BE2C (cell line): ENCODE results near the gene TK2.

Experiments
- DNase-seq: peaks from one replicate; pipeline ENCODE4 v3.0.0-alpha.2; 2020
- H3K27me3 ChIP-seq: fragments of 250-450 bp; sonication (Bioruptor Pico); 2 replicates; pipeline ENCODE4 v1.5.1; 2020; ENCODE audit warnings: mild to moderate bottlenecking
- H3K36me3 ChIP-seq: fragments of 250-450 bp; sonication (Bioruptor Pico); 2 replicates; pipeline ENCODE4 v1.5.1; 2020; ENCODE audit warnings: mild to moderate bottlenecking
- H3K4me1 ChIP-seq: fragments of 250-450 bp; sonication (Bioruptor Pico); 2 replicates; pipeline ENCODE4 v1.5.1; 2020
- H3K4me3 ChIP-seq: 2 replicates; pipeline ENCODE4 v1.5.1; 2011; ENCODE audit warnings: low read depth, low read length
- H3K9me3 ChIP-seq: fragments of 250-450 bp; sonication (Bioruptor Pico); 2 replicates; pipeline ENCODE4 v1.5.1; 2020
- TF ChIP-seq, protein P1 (sequence below): IDR thresholded peaks from 2 replicates; pipeline ENCODE4 v1.5.1; 2012; ENCODE audit warnings: mild to moderate bottlenecking, low read depth, low read length

Gene TK2

GRCh38 chr16:66592241-66592640, 42.3 kb upstream of the TK2 start:
- no peaks in the 10 kb centered on the region for H3K36me3 ChIP-seq
- TF ChIP-seq, protein P1, sequence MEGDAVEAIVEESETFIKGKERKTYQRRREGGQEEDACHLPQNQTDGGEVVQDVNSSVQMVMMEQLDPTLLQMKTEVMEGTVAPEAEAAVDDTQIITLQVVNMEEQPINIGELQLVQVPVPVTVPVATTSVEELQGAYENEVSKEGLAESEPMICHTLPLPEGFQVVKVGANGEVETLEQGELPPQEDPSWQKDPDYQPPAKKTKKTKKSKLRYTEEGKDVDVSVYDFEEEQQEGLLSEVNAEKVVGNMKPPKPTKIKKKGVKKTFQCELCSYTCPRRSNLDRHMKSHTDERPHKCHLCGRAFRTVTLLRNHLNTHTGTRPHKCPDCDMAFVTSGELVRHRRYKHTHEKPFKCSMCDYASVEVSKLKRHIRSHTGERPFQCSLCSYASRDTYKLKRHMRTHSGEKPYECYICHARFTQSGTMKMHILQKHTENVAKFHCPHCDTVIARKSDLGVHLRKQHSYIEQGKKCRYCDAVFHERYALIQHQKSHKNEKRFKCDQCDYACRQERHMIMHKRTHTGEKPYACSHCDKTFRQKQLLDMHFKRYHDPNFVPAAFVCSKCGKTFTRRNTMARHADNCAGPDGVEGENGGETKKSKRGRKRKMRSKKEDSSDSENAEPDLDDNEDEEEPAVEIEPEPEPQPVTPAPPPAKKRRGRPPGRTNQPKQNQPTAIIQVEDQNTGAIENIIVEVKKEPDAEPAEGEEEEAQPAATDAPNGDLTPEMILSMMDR = no peak
- no peak overlapping the region for H3K4me3 ChIP-seq
- DNase-seq = no peak
- H3K4me1 ChIP-seq = no peaks in the 10 kb centered on the region
- no peaks in the 10 kb centered on the region for H3K27me3 ChIP-seq
- H3K9me3 ChIP-seq = no peaks in the 10 kb centered on the region

- H3K27me3 ChIP-seq = no peaks in the 10 kb centered on the region
- no peaks in the 10 kb centered on the region for H3K4me1 ChIP-seq
- H3K4me3 ChIP-seq = no peak overlapping the region
- H3K9me3 ChIP-seq = no peaks in the 10 kb centered on the region
- H3K36me3 ChIP-seq = no peaks in the 10 kb centered on the region
- DNase-seq = no peak
- TF ChIP-seq, protein P1 = no peak
These were observed 41.1 kb upstream of the TK2 start for GRCh38 chr16:66591018-66591417.

DNA sequence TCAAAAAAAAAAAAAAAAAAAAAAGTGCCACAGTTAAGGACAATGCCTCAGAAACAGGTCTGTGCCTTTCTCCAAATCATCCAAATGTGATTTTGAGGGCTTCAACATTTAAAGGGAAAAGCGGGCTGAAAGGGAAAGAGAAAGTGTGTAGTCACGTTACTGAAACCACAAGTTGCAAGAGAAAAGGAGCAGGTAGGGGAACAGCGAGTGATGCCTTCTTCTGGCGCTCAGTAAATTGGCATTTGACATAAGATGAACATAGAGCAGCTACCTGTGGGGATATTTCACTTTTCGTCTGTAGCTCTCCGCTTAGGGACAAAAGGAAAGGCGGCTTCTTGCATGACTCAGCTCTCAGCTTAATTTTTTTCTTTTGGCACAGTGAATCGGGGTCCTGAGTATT, 40.4 kb upstream of the TK2 start:
- TF ChIP-seq, protein P1 = no peak
- Histone ChIP-seq H3K4me3 (no peak overlapping the region), H3K27me3 (no peaks in the 10 kb centered on the region), H3K36me3 (no peaks in the 10 kb centered on the region), H3K9me3 (no peaks in the 10 kb centered on the region), H3K4me1 (no peaks in the 10 kb centered on the region)
- no peak for DNase-seq

- H3K36me3 ChIP-seq = no peaks in the 10 kb centered on the region
- TF ChIP-seq, protein P1 = peak; percentile 67
- H3K27me3 ChIP-seq = no peaks in the 10 kb centered on the region
- no peaks in the 10 kb centered on the region for H3K4me1 ChIP-seq
- H3K9me3 ChIP-seq = no peaks in the 10 kb centered on the region; the same call in 1 of the 2 replicates
- no peak for DNase-seq
- no peak overlapping the region for H3K4me3 ChIP-seq
These were observed 39.2 kb upstream of the TK2 start for GRCh38 chr16:66588981-66589713.

DNA sequence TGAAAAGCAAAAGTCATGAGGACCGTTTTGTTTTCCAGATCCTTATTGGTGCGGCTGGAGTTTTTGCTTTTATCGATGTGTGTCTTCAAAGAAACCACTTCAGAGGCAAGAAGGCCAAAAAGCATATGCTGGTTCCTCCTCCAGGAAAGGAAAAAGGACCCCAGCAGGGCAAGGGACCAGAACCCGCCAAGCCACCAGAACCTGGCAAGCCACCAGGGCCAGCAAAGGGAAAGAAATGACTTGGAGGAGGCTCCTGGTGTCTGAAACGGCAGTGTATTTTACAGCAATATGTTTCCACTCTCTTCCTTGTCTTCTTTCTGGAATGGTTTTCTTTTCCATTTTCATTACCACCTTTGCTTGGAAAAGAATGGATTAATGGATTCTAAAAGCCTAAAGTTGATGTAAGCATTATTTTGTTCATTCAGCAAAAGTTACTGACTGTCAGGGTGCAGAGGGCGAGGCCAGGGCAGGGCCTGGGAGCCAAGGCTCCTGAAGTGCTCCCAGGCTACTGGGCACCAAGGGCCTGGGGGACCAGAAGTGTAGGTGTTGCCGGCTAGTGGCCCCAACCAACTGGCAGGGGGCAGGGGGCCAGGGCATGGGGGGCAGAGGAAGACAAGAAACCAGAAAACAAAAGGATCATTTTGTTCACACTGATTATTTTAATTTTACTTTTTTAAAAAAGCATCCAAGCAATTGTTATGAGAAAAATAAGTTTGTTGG, 38.1 kb upstream of the TK2 start:
- Histone ChIP-seq H3K27me3 (no peaks in the 10 kb centered on the region), H3K9me3 (no peaks in the 10 kb centered on the region; the same call in 1 of the 2 replicates), H3K36me3 (no peaks in the 10 kb centered on the region), H3K4me1 (no peaks in the 10 kb centered on the region), H3K4me3 (no peak overlapping the region)
- TF ChIP-seq, protein P1 = no peak
- DNase-seq = no peak
